Thyroid gland (tissue), 4 donors: Measurements from ENCODE around the gene SHISA7. TPM values are rescaled to one million over a fixed set of nuclear protein-coding genes. Genes with fewer than 3 reads are reported as not detected.

Experiments
- DNase-seq, 2 donors: peaks; one replicate each; pipeline ENCODE4 v3.0.0-alpha.2; 2019
- H3K27ac ChIP-seq, 3 donors: fragments of 200-600 bp; sonication (generic); 1 replicate in 2 of 3; 2 replicates in 1 of 3; pipeline ENCODE4 v1.5.1; 2016 to 2019; ENCODE audit warnings: mild to moderate bottlenecking in 1 of 3, moderate library complexity in 1 of 3
- H3K27me3 ChIP-seq: fragments of 200-600 bp; sonication (generic); one replicate; pipeline ENCODE4 v1.5.1; 2019
- H3K36me3 ChIP-seq, 2 donors: fragments of 200-600 bp; sonication (generic); one replicate each; pipeline ENCODE4 v1.5.1; 2016 to 2019
- H3K4me1 ChIP-seq, 2 donors: fragments of 200-600 bp; sonication (generic); one replicate each; pipeline ENCODE4 v1.5.1; 2017 to 2019
- H3K4me3 ChIP-seq, 3 donors: fragments of 200-600 bp; sonication (generic); replicated peaks in 1 of 3; 1 replicate in 2 of 3; 2 replicates in 1 of 3; pipeline ENCODE4 v1.5.1; 2016; ENCODE audit warnings: mild to moderate bottlenecking in 1 of 3
- H3K9me3 ChIP-seq: fragments of 200-600 bp; sonication (generic); one replicate; pipeline ENCODE4 v1.5.1; 2017
- POLR2A ChIP-seq, 2 donors: fragments of 450-650 bp; IDR thresholded peaks; one replicate each; pipeline ENCODE4 v1.6.1; 2017; ENCODE audit warnings: antibody characterized with exemption in 2 of 2, mild to moderate bottlenecking in 2 of 2, moderate library complexity in 1 of 2
- WGBS, 2 donors: methylation state at CpG; one replicate each; pipeline ENCODE4 v1.1.5; 2017; 5-methylcytosine and 5-hydroxymethylcytosine counted together
- intact Hi-C: fragments of 100-400 bp; cut with DNase I; formaldehyde crosslinking; loops from one replicate; pipeline ENCODE4 v1.15.1; 2023
- total RNA-seq, 4 donors: library from RNA; depleted of rRNA; stranded (reverse); fragments of >200 nt; gene quantifications; one replicate each; pipeline ENCODE4 v1.2.3, GENCODE V29; 2016
- TF ChIP-seq, protein P1 (sequence below), 6 experiments: fragments of 200-600 bp in 3 of 6; fragments of 450-650 bp in 3 of 6; sonication (generic) in 3 of 6; IDR thresholded peaks; one replicate each; pipeline ENCODE4 v1.5.1; 2016 to 2019; ENCODE audit warnings: antibody characterized with exemption in 6 of 6, mild to moderate bottlenecking in 2 of 6, inconsistent platforms in 1 of 6, moderate library complexity in 1 of 6

SHISA7 gene
- total RNA-seq, 4 donors from 2014 or later: not detected

- DNase-seq: no peak
- Histone ChIP-seq H3K27ac (no peak overlapping the region), H3K4me1 (peaks cover 26 to 32% of the 10 kb centered on the region in 2 donors), H3K36me3 (no peaks in the 10 kb centered on the region), H3K27me3 (no peaks in the 10 kb centered on the region), H3K9me3 (no peaks in the 10 kb centered on the region), H3K4me3 (no peak overlapping the region)
- WGBS, 2 donors: 53 to 67% methylated on average over 6 of the region's 21 CpGs
- intact Hi-C loops: no loop called here
- TF ChIP-seq, protein P1, sequence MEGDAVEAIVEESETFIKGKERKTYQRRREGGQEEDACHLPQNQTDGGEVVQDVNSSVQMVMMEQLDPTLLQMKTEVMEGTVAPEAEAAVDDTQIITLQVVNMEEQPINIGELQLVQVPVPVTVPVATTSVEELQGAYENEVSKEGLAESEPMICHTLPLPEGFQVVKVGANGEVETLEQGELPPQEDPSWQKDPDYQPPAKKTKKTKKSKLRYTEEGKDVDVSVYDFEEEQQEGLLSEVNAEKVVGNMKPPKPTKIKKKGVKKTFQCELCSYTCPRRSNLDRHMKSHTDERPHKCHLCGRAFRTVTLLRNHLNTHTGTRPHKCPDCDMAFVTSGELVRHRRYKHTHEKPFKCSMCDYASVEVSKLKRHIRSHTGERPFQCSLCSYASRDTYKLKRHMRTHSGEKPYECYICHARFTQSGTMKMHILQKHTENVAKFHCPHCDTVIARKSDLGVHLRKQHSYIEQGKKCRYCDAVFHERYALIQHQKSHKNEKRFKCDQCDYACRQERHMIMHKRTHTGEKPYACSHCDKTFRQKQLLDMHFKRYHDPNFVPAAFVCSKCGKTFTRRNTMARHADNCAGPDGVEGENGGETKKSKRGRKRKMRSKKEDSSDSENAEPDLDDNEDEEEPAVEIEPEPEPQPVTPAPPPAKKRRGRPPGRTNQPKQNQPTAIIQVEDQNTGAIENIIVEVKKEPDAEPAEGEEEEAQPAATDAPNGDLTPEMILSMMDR (IDR thresholded peaks at IDR 0.05): no peak
- no peak for TF ChIP-seq POLR2A (IDR thresholded peaks at IDR 0.05)
Observed at GRCh38 chr19:55489711-55490477, 46.8 kb upstream of the SHISA7 start.

DNA sequence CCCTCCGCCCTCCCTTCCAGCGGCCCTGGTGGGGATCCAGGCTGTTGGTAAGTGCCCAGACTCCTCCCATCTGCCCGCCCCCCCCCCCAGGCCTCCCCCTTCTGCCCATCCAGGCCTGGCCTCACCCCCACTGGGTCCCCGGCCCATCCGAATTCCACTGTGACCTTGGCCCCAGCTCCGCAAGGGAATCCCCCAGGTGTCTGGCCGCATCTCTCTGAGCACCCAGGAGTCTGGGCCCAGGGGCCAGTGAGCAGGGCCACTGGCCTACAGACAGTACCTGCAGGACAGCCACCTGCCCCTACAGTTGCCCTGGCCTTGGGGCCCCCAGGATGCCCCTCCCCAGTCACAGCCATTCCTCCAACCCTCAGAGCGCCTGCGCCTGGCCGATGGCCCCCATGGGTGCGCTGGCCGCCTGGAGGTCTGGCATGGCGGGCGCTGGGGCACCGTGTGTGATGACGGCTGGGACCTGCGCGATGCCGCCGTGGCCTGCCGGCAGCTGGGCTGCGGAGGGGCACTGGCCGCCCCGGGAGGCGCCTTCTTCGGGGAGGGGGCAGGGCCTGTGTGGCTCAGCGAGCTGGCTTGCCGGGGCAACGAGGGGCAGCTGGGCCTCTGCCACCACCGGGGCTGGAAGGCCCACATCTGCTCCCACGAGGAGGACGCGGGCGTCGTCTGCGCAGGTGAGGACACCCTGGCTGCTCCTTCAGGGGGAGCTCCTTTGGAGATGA, 46.0 kb upstream of the SHISA7 start:
- no peak for DNase-seq
- Histone ChIP-seq H3K4me1 (peaks cover 32 to 38% of the 10 kb centered on the region in 2 donors), H3K27ac (peak overlapping the region in 1 of 3 donors; percentile 30), H3K9me3 (no peaks in the 10 kb centered on the region), H3K27me3 (no peaks in the 10 kb centered on the region), H3K4me3 (no peak overlapping the region), H3K36me3 (no peaks in the 10 kb centered on the region)
- WGBS, 2 donors: 65 to 75% methylated on average over 11 to 15 of the region's 36 CpGs
- TF ChIP-seq, protein P1 (IDR thresholded peaks at IDR 0.05): no peak
- TF ChIP-seq POLR2A (IDR thresholded peaks at IDR 0.05): no peak
- intact Hi-C loops: no loop called here

GRCh38 chr19:55487924-55488687, 45.0 kb upstream of the SHISA7 start, which contains the start of gene SSC5D:
Gene SSC5D, plus strand, starts transcription at chr19:55488436. Its CDS starts 154 bp downstream, at chr19:55488590.
- intact Hi-C loops: no loop called here
- no peak within 1 kb of the TSS for H3K4me3 ChIP-seq
- TF ChIP-seq, protein P1 (IDR thresholded peaks at IDR 0.05): no peak
- no peak for TF ChIP-seq POLR2A (IDR thresholded peaks at IDR 0.05)
- no peak for DNase-seq
- H3K9me3 ChIP-seq: no peaks in the 10 kb centered on the region
- H3K27ac ChIP-seq: peak within 1 kb of the TSS; percentile 70 to 97 (median 80)
- peaks cover 32 to 41% of the 10 kb centered on the region in 2 donors for H3K4me1 ChIP-seq
- no peaks in the 10 kb centered on the region for H3K27me3 ChIP-seq
- H3K36me3 ChIP-seq: peaks cover 0 to 2% of the 10 kb centered on the region in 2 donors
- WGBS, 2 donors: 17 to 28% methylated on average over 7 to 14 of the region's 21 CpGs

DNA sequence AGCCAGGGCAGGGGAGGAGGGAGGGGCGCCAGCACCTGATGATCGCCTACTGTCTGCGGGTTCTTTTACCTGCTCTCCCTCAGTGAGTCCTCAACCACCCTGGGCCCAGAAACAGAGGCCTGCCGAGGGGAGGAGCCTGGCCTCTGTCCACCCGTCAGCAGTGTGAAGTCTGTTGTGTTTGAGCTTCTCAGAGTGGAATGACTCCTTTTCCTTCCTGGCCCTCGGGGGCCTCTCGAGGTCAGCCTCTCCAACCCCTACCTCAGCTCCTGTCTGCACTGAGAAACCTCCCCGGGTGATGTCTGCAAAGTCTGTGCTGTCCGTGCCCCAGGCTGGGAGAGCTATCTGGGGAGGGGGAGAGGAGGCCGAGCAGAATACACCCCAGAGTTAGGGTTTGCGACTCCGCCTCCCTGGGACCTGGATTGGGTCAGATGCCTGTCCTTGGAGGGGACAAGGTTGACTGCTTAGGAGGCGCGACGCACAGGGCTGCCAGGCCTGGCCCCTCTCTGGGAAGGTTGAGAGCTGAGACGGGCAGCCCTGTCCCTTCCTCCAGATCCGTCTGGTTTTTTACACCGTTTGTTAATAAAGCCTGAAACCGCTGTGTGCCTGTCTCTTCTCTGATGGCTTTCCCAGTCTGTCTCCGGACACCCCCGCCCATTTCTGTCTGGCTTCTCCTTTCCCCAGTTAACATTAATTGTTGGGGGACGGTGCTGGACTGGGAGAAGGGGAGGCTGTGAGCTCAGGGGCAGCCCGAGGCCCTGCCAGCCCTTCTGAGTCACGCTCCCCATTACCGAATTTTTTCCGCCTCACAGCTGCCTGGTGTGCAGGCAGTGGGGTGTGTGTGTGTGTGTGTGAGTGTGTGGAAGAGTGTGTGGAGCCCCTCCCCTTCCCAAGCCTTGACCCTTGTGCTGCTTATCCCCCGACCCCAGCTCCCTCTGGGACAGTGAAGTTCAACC, 44.1 kb upstream of the SHISA7 start:
- Histone ChIP-seq H3K4me1 (peaks cover 32 to 41% of the 10 kb centered on the region in 2 donors), H3K27me3 (no peaks in the 10 kb centered on the region), H3K9me3 (no peaks in the 10 kb centered on the region), H3K36me3 (peaks cover 0 to 11% of the 10 kb centered on the region in 2 donors), H3K4me3 (no peak overlapping the region), H3K27ac (peak overlapping the region; percentile 70 to 97 (median 80))
- DNase-seq: peak; percentile 65 to 69
- intact Hi-C loops: no loop called here
- 22 to 26% methylated on average over 20 to 22 of the region's 27 CpGs for WGBS, 2 donors
- TF ChIP-seq POLR2A (IDR thresholded peaks at IDR 0.05): peak in 1 of 2 donors; percentile 31
- TF ChIP-seq, protein P1 (IDR thresholded peaks at IDR 0.05): no peak
